Gastrocnemius medialis (tissue), 4 donors: ENCODE results near the gene RAB15.

ENCODE experiments used
- CTCF ChIP-seq, 5 experiments: fragments of 450-650 bp in 3 of 5; fragments of 200-600 bp in 2 of 5; sonication (generic) in 2 of 5; IDR thresholded peaks in 4 of 5; conservative IDR thresholded peaks in 1 of 5; 1 replicate in 4 of 5; 2 replicates in 1 of 5; pipeline ENCODE4 v1.5.1; 2016 to 2019; ENCODE audit warnings: antibody characterized with exemption in 5 of 5, mild to moderate bottlenecking in 3 of 5, moderate library complexity in 3 of 5
- POLR2A ChIP-seq, 2 donors: fragments of 450-650 bp; IDR thresholded peaks; one replicate each; pipeline ENCODE4 v1.6.1; 2017; ENCODE audit warnings: antibody characterized with exemption in 2 of 2, mild to moderate bottlenecking in 2 of 2, moderate library complexity in 2 of 2

- TF ChIP-seq CTCF (IDR thresholded peaks at IDR 0.05 in 4 of 5, conservative IDR thresholded peaks at IDR 0.05 in 1 of 5) (no peak), POLR2A (IDR thresholded peaks at IDR 0.05) (no peak)
Measured at GRCh38 chr14:64912261-64912660, 59.9 kb downstream of the RAB15 start.
